ENCODE measurements around the gene NYAP2.

The NYAP2 gene

DNA sequence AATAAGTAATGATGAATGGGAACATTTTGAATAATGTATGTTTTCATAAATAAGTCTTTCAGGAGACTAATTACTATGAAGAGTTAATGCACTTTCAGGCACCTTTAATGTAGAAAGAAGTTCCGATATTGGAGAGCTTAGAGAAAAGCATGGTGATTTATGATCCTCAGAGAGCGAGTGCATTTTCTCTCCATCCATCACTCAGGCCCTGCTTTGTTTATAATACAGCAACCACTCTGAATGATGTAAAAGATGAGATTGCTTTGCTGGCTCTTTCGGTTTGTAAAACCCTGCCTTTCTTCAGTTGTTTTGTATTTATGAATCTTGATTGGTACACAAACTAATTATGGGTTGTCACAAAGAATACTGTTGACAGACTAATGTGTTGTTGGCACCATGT is 132.0 kb downstream of the NYAP2 start:
- Histone ChIP-seq H3K4me3 (ENCODE audit: low read length) (no peak overlapping the region), H3K27ac (ENCODE audit: low read length) (no peak overlapping the region), H3K27me3 (ENCODE audit: insufficient read depth, low read length) (no peaks in the 10 kb centered on the region), H3K36me3 (ENCODE audit: insufficient read depth, low read depth, low read length) (no peaks in the 10 kb centered on the region), H3K9me3 (ENCODE audit: insufficient read depth, low read depth, low read length) (no peaks in the 10 kb centered on the region), H3K4me1 (ENCODE audit: insufficient read depth, low read length) (no peaks in the 10 kb centered on the region), H3K9ac (ENCODE audit: low read depth, low read length) (no peak overlapping the region)

- H3K4me1 ChIP-seq (ENCODE audit: insufficient read depth, low read length) = no peaks in the 10 kb centered on the region
- H3K9me3 ChIP-seq (ENCODE audit: insufficient read depth, low read depth, low read length) = no peaks in the 10 kb centered on the region
- H3K27me3 ChIP-seq (ENCODE audit: insufficient read depth, low read length) = no peaks in the 10 kb centered on the region
- no peak overlapping the region for H3K27ac ChIP-seq (ENCODE audit: low read length)
- H3K9ac ChIP-seq (ENCODE audit: low read depth, low read length) = no peak overlapping the region
- no peak overlapping the region for H3K4me3 ChIP-seq (ENCODE audit: low read length)
- H3K36me3 ChIP-seq (ENCODE audit: insufficient read depth, low read depth, low read length) = no peaks in the 10 kb centered on the region
Observed at GRCh38 chr2:225532096-225532495, 132.6 kb downstream of the NYAP2 start.

DNA sequence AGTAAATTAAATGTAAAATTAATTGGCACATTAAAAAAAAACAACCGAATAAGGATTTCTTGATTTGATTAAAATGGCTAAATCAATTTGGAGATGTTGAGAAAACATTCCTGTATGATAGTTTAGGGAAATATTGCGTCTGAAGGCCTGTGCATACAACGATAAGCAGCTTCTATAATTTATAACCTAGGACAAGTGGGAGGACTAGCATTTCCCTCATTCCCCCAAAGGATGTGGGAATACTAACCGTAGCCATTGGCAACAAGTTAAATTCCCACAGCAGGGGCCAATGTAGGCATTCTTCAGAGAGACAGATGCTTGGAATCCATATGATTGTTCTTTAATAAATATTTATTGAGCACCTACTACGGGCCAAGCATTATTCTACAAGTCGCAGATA is 134.5 kb downstream of the NYAP2 start:
- no peaks in the 10 kb centered on the region for H3K36me3 ChIP-seq (ENCODE audit: insufficient read depth, low read depth, low read length)
- H3K9me3 ChIP-seq (ENCODE audit: insufficient read depth, low read depth, low read length) = no peaks in the 10 kb centered on the region; the same call in 1 of the 2 replicates
- H3K27me3 ChIP-seq (ENCODE audit: insufficient read depth, low read length) = no peaks in the 10 kb centered on the region
- H3K27ac ChIP-seq (ENCODE audit: low read length) = no peak overlapping the region
- no peaks in the 10 kb centered on the region for H3K4me1 ChIP-seq (ENCODE audit: insufficient read depth, low read length)
- H3K9ac ChIP-seq (ENCODE audit: low read depth, low read length) = no peak overlapping the region
- H3K4me3 ChIP-seq (ENCODE audit: low read length) = no peak overlapping the region

- H3K9me3 ChIP-seq (ENCODE audit: insufficient read depth, low read depth, low read length) = no peaks in the 10 kb centered on the region; the same call in 1 of the 2 replicates
- H3K36me3 ChIP-seq (ENCODE audit: insufficient read depth, low read depth, low read length) = no peaks in the 10 kb centered on the region
- no peak overlapping the region for H3K9ac ChIP-seq (ENCODE audit: low read depth, low read length)
- H3K27ac ChIP-seq (ENCODE audit: low read length) = no peak overlapping the region
- H3K4me3 ChIP-seq (ENCODE audit: low read length) = no peak overlapping the region
- no peaks in the 10 kb centered on the region for H3K4me1 ChIP-seq (ENCODE audit: insufficient read depth, low read length)
- no peaks in the 10 kb centered on the region for H3K27me3 ChIP-seq (ENCODE audit: insufficient read depth, low read length)
Observed at GRCh38 chr2:225534697-225535096, 135.2 kb downstream of the NYAP2 start.

DNA sequence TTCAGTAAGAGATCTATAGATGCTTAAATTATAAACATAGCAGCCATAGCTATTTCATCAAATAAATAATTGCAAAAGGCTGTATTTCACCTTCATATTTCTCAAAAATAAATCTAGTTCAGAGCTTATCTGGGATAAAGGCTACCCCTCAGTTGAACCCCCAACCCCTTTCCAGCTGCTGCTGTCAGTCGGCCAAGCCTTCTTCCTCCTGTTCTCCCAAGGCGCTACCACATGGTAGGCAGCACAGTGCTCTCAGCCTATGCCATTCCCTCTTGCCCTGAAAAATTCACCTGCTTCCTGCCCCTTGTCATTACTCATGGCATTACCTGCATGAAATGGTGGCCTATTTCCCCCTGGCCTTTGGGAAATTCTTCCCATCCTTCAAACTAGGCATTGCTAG is 136.5 kb downstream of the NYAP2 start:
- H3K27ac ChIP-seq (ENCODE audit: low read length) = no peak overlapping the region
- no peak overlapping the region for H3K9ac ChIP-seq (ENCODE audit: low read depth, low read length)
- no peak overlapping the region for H3K4me3 ChIP-seq (ENCODE audit: low read length)
- H3K27me3 ChIP-seq (ENCODE audit: insufficient read depth, low read length) = no peaks in the 10 kb centered on the region
- no peaks in the 10 kb centered on the region for H3K36me3 ChIP-seq (ENCODE audit: insufficient read depth, low read depth, low read length)
- H3K9me3 ChIP-seq (ENCODE audit: insufficient read depth, low read depth, low read length) = no peaks in the 10 kb centered on the region; the same call in 1 of the 2 replicates
- H3K4me1 ChIP-seq (ENCODE audit: insufficient read depth, low read length) = no peaks in the 10 kb centered on the region

DNA sequence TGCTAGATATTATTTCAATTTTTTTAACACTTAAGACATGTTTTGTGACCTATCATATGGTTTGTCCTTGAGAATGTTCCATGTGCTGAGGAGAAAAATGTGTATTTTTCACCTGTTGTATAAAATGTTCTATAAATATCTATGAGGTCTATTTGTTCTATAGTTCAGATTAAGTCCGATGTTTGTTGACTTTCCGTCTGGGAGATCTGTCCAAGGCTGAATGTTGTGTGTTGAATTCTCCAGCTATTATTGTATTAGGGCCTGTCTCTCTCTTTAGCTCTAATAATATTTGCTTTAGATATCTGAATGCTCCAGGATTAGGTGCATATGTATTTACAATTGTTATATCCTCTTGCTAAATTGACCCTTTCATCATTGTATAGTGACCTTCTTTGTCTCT is 144.1 kb downstream of the NYAP2 start:
- no peak overlapping the region for H3K27ac ChIP-seq (ENCODE audit: low read length)
- no peak overlapping the region for H3K9ac ChIP-seq (ENCODE audit: low read depth, low read length)
- no peaks in the 10 kb centered on the region for H3K27me3 ChIP-seq (ENCODE audit: insufficient read depth, low read length)
- no peak overlapping the region for H3K4me3 ChIP-seq (ENCODE audit: low read length)
- no peaks in the 10 kb centered on the region for H3K4me1 ChIP-seq (ENCODE audit: insufficient read depth, low read length)
- no peaks in the 10 kb centered on the region for H3K36me3 ChIP-seq (ENCODE audit: insufficient read depth, low read depth, low read length)
- H3K9me3 ChIP-seq (ENCODE audit: insufficient read depth, low read depth, low read length) = no peaks in the 10 kb centered on the region

- Histone ChIP-seq H3K4me3 (ENCODE audit: low read length) (no peak overlapping the region), H3K9me3 (ENCODE audit: insufficient read depth, low read depth, low read length) (no peaks in the 10 kb centered on the region), H3K4me1 (ENCODE audit: insufficient read depth, low read length) (no peaks in the 10 kb centered on the region), H3K9ac (ENCODE audit: low read depth, low read length) (no peak overlapping the region), H3K27ac (ENCODE audit: low read length) (no peak overlapping the region), H3K27me3 (ENCODE audit: insufficient read depth, low read length) (no peaks in the 10 kb centered on the region), H3K36me3 (ENCODE audit: insufficient read depth, low read depth, low read length) (no peaks in the 10 kb centered on the region)
Observed at GRCh38 chr2:225556461-225556860, 157.0 kb downstream of the NYAP2 start.

DNA sequence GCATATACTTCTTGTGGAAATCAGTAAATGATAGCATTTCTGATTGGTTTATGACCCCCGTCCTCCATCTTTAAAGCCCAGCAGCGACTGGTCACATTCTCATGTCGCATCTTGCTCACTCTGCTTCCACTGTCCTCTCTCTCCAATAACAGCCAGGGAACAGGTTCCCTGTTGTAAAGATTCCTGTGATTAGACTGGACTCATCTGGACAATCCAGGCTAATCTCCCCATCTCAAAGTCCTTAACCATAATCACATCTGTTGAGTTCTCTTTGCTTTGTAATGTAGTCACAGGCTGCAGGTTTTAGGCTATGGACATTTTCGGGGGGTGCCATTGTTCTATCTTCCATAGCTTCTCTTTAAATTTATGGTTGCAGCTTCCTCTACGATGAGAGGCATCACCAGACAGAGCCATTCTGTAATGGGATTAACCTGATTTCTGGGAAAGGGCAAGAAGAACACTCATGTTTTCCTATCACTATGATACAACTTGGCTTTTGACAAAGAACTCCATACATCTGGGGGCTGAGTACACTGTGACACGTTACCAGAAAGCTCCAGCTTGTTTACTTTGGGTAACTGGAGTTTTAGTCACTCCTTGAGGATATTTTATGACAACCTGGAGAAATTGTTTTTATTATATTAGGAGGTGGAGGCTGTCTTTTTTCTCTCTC is 159.0 kb downstream of the NYAP2 start:
- Histone ChIP-seq H3K9me3 (ENCODE audit: insufficient read depth, low read depth, low read length) (no peaks in the 10 kb centered on the region), H3K9ac (ENCODE audit: low read depth, low read length) (no peak overlapping the region), H3K4me1 (ENCODE audit: insufficient read depth, low read length) (no peaks in the 10 kb centered on the region), H3K36me3 (ENCODE audit: insufficient read depth, low read depth, low read length) (no peaks in the 10 kb centered on the region), H3K4me3 (ENCODE audit: low read length) (no peak overlapping the region), H3K27me3 (ENCODE audit: insufficient read depth, low read length) (no peaks in the 10 kb centered on the region), H3K27ac (ENCODE audit: low read length) (no peak overlapping the region)

- no peak overlapping the region for H3K27ac ChIP-seq (ENCODE audit: low read length)
- no peak overlapping the region for H3K9ac ChIP-seq (ENCODE audit: low read depth, low read length)
- H3K36me3 ChIP-seq (ENCODE audit: insufficient read depth, low read depth, low read length) = no peaks in the 10 kb centered on the region
- H3K9me3 ChIP-seq (ENCODE audit: insufficient read depth, low read depth, low read length) = no peaks in the 10 kb centered on the region
- H3K4me1 ChIP-seq (ENCODE audit: insufficient read depth, low read length) = no peaks in the 10 kb centered on the region
- H3K27me3 ChIP-seq (ENCODE audit: insufficient read depth, low read length) = no peaks in the 10 kb centered on the region
- no peak overlapping the region for H3K4me3 ChIP-seq (ENCODE audit: low read length)
Observed at GRCh38 chr2:225559072-225559415, 159.5 kb downstream of the NYAP2 start.

DNA sequence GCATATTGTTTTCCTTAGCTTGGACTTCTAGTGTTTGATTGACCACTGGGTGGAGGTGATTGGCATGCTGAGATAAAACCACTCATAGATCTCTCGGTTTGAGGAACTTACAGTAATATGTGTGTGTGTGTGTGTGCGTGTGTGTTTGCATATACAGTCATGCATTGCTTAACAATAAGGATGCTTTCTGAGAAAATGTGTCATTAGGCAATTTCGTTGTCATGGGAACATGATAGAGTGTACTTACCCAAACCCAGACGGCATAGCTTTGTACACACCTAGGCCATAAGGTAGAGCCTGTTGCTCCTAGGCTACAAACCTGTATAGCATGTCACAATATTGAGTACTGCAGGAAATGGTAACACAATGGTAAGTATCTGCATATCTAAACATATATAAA is 167.3 kb downstream of the NYAP2 start:
- no peaks in the 10 kb centered on the region for H3K36me3 ChIP-seq (ENCODE audit: insufficient read depth, low read depth, low read length)
- H3K27ac ChIP-seq (ENCODE audit: low read length) = no peak overlapping the region
- H3K9ac ChIP-seq (ENCODE audit: low read depth, low read length) = no peak overlapping the region
- no peaks in the 10 kb centered on the region for H3K27me3 ChIP-seq (ENCODE audit: insufficient read depth, low read length)
- H3K4me1 ChIP-seq (ENCODE audit: insufficient read depth, low read length) = no peaks in the 10 kb centered on the region
- peaks cover 9% of the 10 kb centered on the region for H3K9me3 ChIP-seq (ENCODE audit: insufficient read depth, low read depth, low read length)
- H3K4me3 ChIP-seq (ENCODE audit: low read length) = no peak overlapping the region

DNA sequence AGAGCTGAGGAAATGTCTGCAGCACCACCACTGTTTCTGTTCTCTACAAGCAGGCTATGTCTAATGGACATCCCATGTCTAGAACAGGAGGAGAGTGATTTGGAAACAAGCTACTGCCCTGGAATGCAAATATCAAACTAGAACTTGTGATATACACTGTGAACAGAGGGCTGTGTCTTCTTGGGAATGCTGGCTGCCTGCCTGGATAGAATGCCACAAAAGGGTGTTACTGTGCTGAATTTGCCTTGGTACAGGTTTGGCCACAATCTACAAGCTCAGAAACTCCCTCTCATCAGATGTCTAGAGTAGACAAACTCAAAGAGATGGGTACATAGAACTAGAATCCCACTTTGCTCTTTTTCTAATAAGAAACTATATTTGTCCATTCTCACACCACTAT is 170.5 kb downstream of the NYAP2 start:
- Histone ChIP-seq H3K36me3 (ENCODE audit: insufficient read depth, low read depth, low read length) (no peaks in the 10 kb centered on the region), H3K4me3 (ENCODE audit: low read length) (no peak overlapping the region)

GRCh38 chr2:225573603-225574002 is 174.1 kb downstream of the NYAP2 start:
- Histone ChIP-seq H3K36me3 (ENCODE audit: insufficient read depth, low read depth, low read length) (no peaks in the 10 kb centered on the region), H3K27me3 (ENCODE audit: insufficient read depth, low read length) (no peaks in the 10 kb centered on the region), H3K9me3 (ENCODE audit: insufficient read depth, low read depth, low read length) (peaks cover 9% of the 10 kb centered on the region), H3K27ac (ENCODE audit: low read length) (no peak overlapping the region), H3K4me3 (ENCODE audit: low read length) (no peak overlapping the region), H3K9ac (ENCODE audit: low read depth, low read length) (no peak overlapping the region), H3K4me1 (ENCODE audit: insufficient read depth, low read length) (no peaks in the 10 kb centered on the region)

More for the DNA sequence above, 170.5 kb downstream of the NYAP2 start:
- Histone ChIP-seq H3K4me1 (ENCODE audit: insufficient read depth, low read length) (no peaks in the 10 kb centered on the region), H3K9me3 (ENCODE audit: insufficient read depth, low read depth, low read length) (peaks cover 9% of the 10 kb centered on the region), H3K27me3 (ENCODE audit: insufficient read depth, low read length) (no peaks in the 10 kb centered on the region), H3K9ac (ENCODE audit: low read depth, low read length) (no peak overlapping the region), H3K27ac (ENCODE audit: low read length) (no peak overlapping the region)
